ENCODE measurements around the gene STK32C. TPM values are rescaled to one million over a fixed set of nuclear protein-coding genes. Genes with fewer than 3 reads are reported as not detected.

STK32C gene
- total and polyA plus RNA-seq, 2 of the 4 experiments (the other 2 are of a cell fraction) = 5.0 to 8.3 TPM

- DNase-seq = no peak
- POLR2A ChIA-PET (ENCODE audit: unreplicated experiment) = no interaction called here
- H3K23ac ChIP-seq (ENCODE audit: low read depth, low read length) = no peak overlapping the region
- H3K9me1 ChIP-seq (ENCODE audit: insufficient read depth, low read length) = no peaks in the 10 kb centered on the region
- H2AK5ac ChIP-seq (ENCODE audit: low read depth, low read length) = no peak overlapping the region
- no peak overlapping the region for H3K4me3 ChIP-seq (ENCODE audit: insufficient read depth, low read depth, low read length)
- no peak overlapping the region for H2BK20ac ChIP-seq (ENCODE audit: low read depth, low read length)
- no peak overlapping the region for H2AFZ ChIP-seq (replicated peaks; ENCODE audit: low read length, poor library complexity)
- H3K56ac ChIP-seq (ENCODE audit: extremely low read depth, insufficient read depth, low read length) = no peak overlapping the region
- TF ChIP-seq RFX5 (IDR thresholded peaks at IDR 0.05; ENCODE audit: low read depth, low read length) (no peak), CTCF (conservative IDR thresholded peaks at IDR 0.05; ENCODE audit: low read depth, low read length) (no peak), CEBPB (IDR thresholded peaks at IDR 0.05; ENCODE audit: low read depth, low read length) (no peak), CHD1 (IDR thresholded peaks at IDR 0.05; ENCODE audit: low read depth, low read length) (no peak), USF2 (IDR thresholded peaks at IDR 0.05; ENCODE audit: low read depth, low read length) (no peak), FOS (IDR thresholded peaks at IDR 0.05; ENCODE audit: low read depth, low read length) (no peak), RAD21 (IDR thresholded peaks at IDR 0.05; ENCODE audit: low read length) (no peak), MAZ (IDR thresholded peaks at IDR 0.05; ENCODE audit: borderline replicate concordance, low read depth, low read length) (no peak), NFE2L2 (IDR thresholded peaks at IDR 0.05; ENCODE audit: low read depth, low read length) (no peak)
- H3K9ac ChIP-seq (ENCODE audit: low read depth, low read length) = no peak overlapping the region
- 93% methylated on average over 8 of the region's 10 CpGs; no CpG with 5 or more reads in 1 of the 2 experiments for WGBS, 2 experiments (ENCODE audit: extremely low coverage in 2 of 2, insufficient read length in 1 of 2)
- no peak overlapping the region for H3K14ac ChIP-seq (replicated peaks; ENCODE audit: low read depth, low read length)
- no peaks in the 10 kb centered on the region for H3K9me3 ChIP-seq (ENCODE audit: control insufficient read depth, insufficient read depth, low read length)
- intact Hi-C loops (cut with micrococcal nuclease) = no loop called here
- dilution Hi-C loops (cut with HindIII; ENCODE audit: low sequenced_read_pairs, unreplicated experiment) = loop anchor here (25.0 kb wide), 1 partner anchor 102 kb away; no protein-coding TSS in a partner anchor
- H3K18ac ChIP-seq (ENCODE audit: low read depth, low read length) = no peak overlapping the region
- no peaks in the 10 kb centered on the region for H4K20me1 ChIP-seq (ENCODE audit: insufficient read depth, low read length)
- H3K27ac ChIP-seq (ENCODE audit: insufficient read depth, low read length) = no peak overlapping the region
- H4K91ac ChIP-seq (ENCODE audit: insufficient read depth, low read depth, low read length) = no peak overlapping the region
- H2BK5ac ChIP-seq (ENCODE audit: low read depth, low read length, poor library complexity, severe bottlenecking) = no peak overlapping the region
- no TSS peak for BruUV-seq (replicated peaks)
- no peak overlapping the region for H2AK9ac ChIP-seq (replicated peaks; ENCODE audit: low read depth, low read length, poor library complexity)
- no peak for ATAC-seq (ENCODE audit: low read depth)
- H3K4me1 ChIP-seq (ENCODE audit: control insufficient read depth, insufficient read depth, low read length) = no peaks in the 10 kb centered on the region
- H3K79me1 ChIP-seq (ENCODE audit: low read depth in 1 of 2, low read length in 2 of 2) = no peaks in the 10 kb centered on the region
- H4K8ac ChIP-seq (ENCODE audit: low read depth in 2 of 2, low read length in 2 of 2) = no peak overlapping the region
- no peaks in the 10 kb centered on the region for H3K27me3 ChIP-seq (ENCODE audit: control insufficient read depth, insufficient read depth, low read length)
- in situ Hi-C loops (cut with MboI; ENCODE audit: low sequenced_read_pairs) = no loop called here
- H3K4me2 ChIP-seq (ENCODE audit: low read depth, low read length) = no peak overlapping the region
- CTCF ChIA-PET = no interaction called here
- H2BK15ac ChIP-seq (ENCODE audit: low read depth, low read length) = no peak overlapping the region
- H2BK120ac ChIP-seq (ENCODE audit: low read depth, low read length) = no peak overlapping the region
- H3K36me3 ChIP-seq (ENCODE audit: control insufficient read depth, insufficient read depth, low read length) = peaks cover 22% of the 10 kb centered on the region
- no peak overlapping the region for H3K4ac ChIP-seq (ENCODE audit: low read depth, low read length)
- no peak overlapping the region for H4K5ac ChIP-seq (ENCODE audit: low read depth, low read length)
Measured at GRCh38 chr10:132338876-132339275, 31.1 kb upstream of the STK32C start.
